ENCODE data around the gene LTN1.

Gene LTN1

GRCh38 chr21:28952686-28953085 is 40.0 kb downstream of the LTN1 start:
- no peak for TF ChIP-seq TAF1 (IDR thresholded peaks at IDR 0.05; ENCODE audit: low read depth)
- no peak for TF ChIP-seq EP300 (IDR thresholded peaks at IDR 0.05; ENCODE audit: borderline replicate concordance)
- TF ChIP-seq ZBTB7A (IDR thresholded peaks at IDR 0.05; ENCODE audit: low read depth): no peak
- TF ChIP-seq CREB1 (IDR thresholded peaks at IDR 0.05; ENCODE audit: low read depth): no peak
- no peak for TF ChIP-seq YY1 (IDR thresholded peaks at IDR 0.05; ENCODE audit: low read depth)
- TF ChIP-seq FOXM1 (IDR thresholded peaks at IDR 0.05; ENCODE audit: borderline replicate concordance, low read depth): no peak
- TF ChIP-seq TEAD4 (IDR thresholded peaks at IDR 0.05): no peak
- no peak for TF ChIP-seq CEBPB (IDR thresholded peaks at IDR 0.05)
- no peak for TF ChIP-seq MAX (IDR thresholded peaks at IDR 0.05)
- no peak for TF ChIP-seq TCF12 (IDR thresholded peaks at IDR 0.05; ENCODE audit: low read depth)
- TF ChIP-seq NFIC (IDR thresholded peaks at IDR 0.05): no peak
- TF ChIP-seq USF1 (IDR thresholded peaks at IDR 0.05): no peak
- no peak for TF ChIP-seq EGR1 (IDR thresholded peaks at IDR 0.05)
- TF ChIP-seq REST (IDR thresholded peaks at IDR 0.05; ENCODE audit: low read depth): no peak
- no peak for TF ChIP-seq RAD21 (IDR thresholded peaks at IDR 0.05; ENCODE audit: low read depth)

GRCh38 chr21:28949318-28949717 is 43.4 kb downstream of the LTN1 start:
- TF ChIP-seq RAD21 (IDR thresholded peaks at IDR 0.05; ENCODE audit: low read depth): no peak
- TF ChIP-seq REST (IDR thresholded peaks at IDR 0.05; ENCODE audit: low read depth): no peak
- no peak for TF ChIP-seq CEBPB (IDR thresholded peaks at IDR 0.05)
- no peak for TF ChIP-seq EGR1 (IDR thresholded peaks at IDR 0.05)
- TF ChIP-seq MAX (IDR thresholded peaks at IDR 0.05): no peak
- no peak for TF ChIP-seq USF1 (IDR thresholded peaks at IDR 0.05)
- TF ChIP-seq TEAD4 (IDR thresholded peaks at IDR 0.05): no peak

GRCh38 chr21:28944296-28944695 is 48.4 kb downstream of the LTN1 start:
- no peak for TF ChIP-seq NFIC (IDR thresholded peaks at IDR 0.05)
- no peak for TF ChIP-seq TCF12 (IDR thresholded peaks at IDR 0.05; ENCODE audit: low read depth)
- no peak for TF ChIP-seq RAD21 (IDR thresholded peaks at IDR 0.05; ENCODE audit: low read depth)
- TF ChIP-seq TAF1 (IDR thresholded peaks at IDR 0.05; ENCODE audit: low read depth): no peak
- TF ChIP-seq FOXM1 (IDR thresholded peaks at IDR 0.05; ENCODE audit: borderline replicate concordance, low read depth): no peak
- TF ChIP-seq CREB1 (IDR thresholded peaks at IDR 0.05; ENCODE audit: low read depth): no peak
- no peak for TF ChIP-seq EP300 (IDR thresholded peaks at IDR 0.05; ENCODE audit: borderline replicate concordance)
- no peak for TF ChIP-seq MAX (IDR thresholded peaks at IDR 0.05)
- no peak for TF ChIP-seq REST (IDR thresholded peaks at IDR 0.05; ENCODE audit: low read depth)
- TF ChIP-seq EGR1 (IDR thresholded peaks at IDR 0.05): no peak
- TF ChIP-seq USF1 (IDR thresholded peaks at IDR 0.05): no peak
- TF ChIP-seq CEBPB (IDR thresholded peaks at IDR 0.05): no peak
- TF ChIP-seq YY1 (IDR thresholded peaks at IDR 0.05; ENCODE audit: low read depth): no peak
- TF ChIP-seq ZBTB7A (IDR thresholded peaks at IDR 0.05; ENCODE audit: low read depth): no peak
- no peak for TF ChIP-seq TEAD4 (IDR thresholded peaks at IDR 0.05)

- no peak for TF ChIP-seq TEAD4 (IDR thresholded peaks at IDR 0.05)
- no peak for TF ChIP-seq CEBPB (IDR thresholded peaks at IDR 0.05)
- TF ChIP-seq EGR1 (IDR thresholded peaks at IDR 0.05): no peak
- no peak for TF ChIP-seq FOXM1 (IDR thresholded peaks at IDR 0.05; ENCODE audit: borderline replicate concordance, low read depth)
- no peak for TF ChIP-seq EP300 (IDR thresholded peaks at IDR 0.05; ENCODE audit: borderline replicate concordance)
- no peak for TF ChIP-seq CREB1 (IDR thresholded peaks at IDR 0.05; ENCODE audit: low read depth)
- no peak for TF ChIP-seq TCF12 (IDR thresholded peaks at IDR 0.05; ENCODE audit: low read depth)
- TF ChIP-seq TAF1 (IDR thresholded peaks at IDR 0.05; ENCODE audit: low read depth): no peak
- no peak for TF ChIP-seq REST (IDR thresholded peaks at IDR 0.05; ENCODE audit: low read depth)
- TF ChIP-seq USF1 (IDR thresholded peaks at IDR 0.05): no peak
- TF ChIP-seq ZBTB7A (IDR thresholded peaks at IDR 0.05; ENCODE audit: low read depth): no peak
- no peak for TF ChIP-seq RAD21 (IDR thresholded peaks at IDR 0.05; ENCODE audit: low read depth)
- TF ChIP-seq YY1 (IDR thresholded peaks at IDR 0.05; ENCODE audit: low read depth): no peak
- no peak for TF ChIP-seq NFIC (IDR thresholded peaks at IDR 0.05)
- TF ChIP-seq MAX (IDR thresholded peaks at IDR 0.05): no peak
These were observed 49.0 kb downstream of the LTN1 start for GRCh38 chr21:28943631-28944030.

All from Ishikawa (cell line).